A673 (cell line): Measurements from ENCODE around the gene PPFIBP1.

ENCODE experiments used
- EZH2 ChIP-seq: fragments of 200-600 bp; sonication (generic); IDR thresholded peaks from 2 replicates; pipeline ENCODE4 v1.6.1; 2017; ENCODE audit warnings: borderline replicate concordance, low read depth, mild to moderate bottlenecking, mixed read lengths, antibody characterized with exemption, low read length; ENCODE audit not compliant: poor library complexity, severe bottlenecking
- TF ChIP-seq, protein P1 (sequence below): fragments of 300-800, 200-600 bp; sonication (generic); conservative IDR thresholded peaks from 2 replicates; pipeline ENCODE4 v1.5.1; 2017; ENCODE audit warnings: low read depth, mild to moderate bottlenecking, antibody characterized with exemption, low read length, moderate library complexity, mixed read lengths

- TF ChIP-seq, protein P1, sequence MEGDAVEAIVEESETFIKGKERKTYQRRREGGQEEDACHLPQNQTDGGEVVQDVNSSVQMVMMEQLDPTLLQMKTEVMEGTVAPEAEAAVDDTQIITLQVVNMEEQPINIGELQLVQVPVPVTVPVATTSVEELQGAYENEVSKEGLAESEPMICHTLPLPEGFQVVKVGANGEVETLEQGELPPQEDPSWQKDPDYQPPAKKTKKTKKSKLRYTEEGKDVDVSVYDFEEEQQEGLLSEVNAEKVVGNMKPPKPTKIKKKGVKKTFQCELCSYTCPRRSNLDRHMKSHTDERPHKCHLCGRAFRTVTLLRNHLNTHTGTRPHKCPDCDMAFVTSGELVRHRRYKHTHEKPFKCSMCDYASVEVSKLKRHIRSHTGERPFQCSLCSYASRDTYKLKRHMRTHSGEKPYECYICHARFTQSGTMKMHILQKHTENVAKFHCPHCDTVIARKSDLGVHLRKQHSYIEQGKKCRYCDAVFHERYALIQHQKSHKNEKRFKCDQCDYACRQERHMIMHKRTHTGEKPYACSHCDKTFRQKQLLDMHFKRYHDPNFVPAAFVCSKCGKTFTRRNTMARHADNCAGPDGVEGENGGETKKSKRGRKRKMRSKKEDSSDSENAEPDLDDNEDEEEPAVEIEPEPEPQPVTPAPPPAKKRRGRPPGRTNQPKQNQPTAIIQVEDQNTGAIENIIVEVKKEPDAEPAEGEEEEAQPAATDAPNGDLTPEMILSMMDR: no peak
- no peak for TF ChIP-seq EZH2
These were observed 65.4 kb downstream of the PPFIBP1 start for GRCh38 chr12:27589419-27589818.
